Measurements from ENCODE around the gene SYT11.

DNA sequence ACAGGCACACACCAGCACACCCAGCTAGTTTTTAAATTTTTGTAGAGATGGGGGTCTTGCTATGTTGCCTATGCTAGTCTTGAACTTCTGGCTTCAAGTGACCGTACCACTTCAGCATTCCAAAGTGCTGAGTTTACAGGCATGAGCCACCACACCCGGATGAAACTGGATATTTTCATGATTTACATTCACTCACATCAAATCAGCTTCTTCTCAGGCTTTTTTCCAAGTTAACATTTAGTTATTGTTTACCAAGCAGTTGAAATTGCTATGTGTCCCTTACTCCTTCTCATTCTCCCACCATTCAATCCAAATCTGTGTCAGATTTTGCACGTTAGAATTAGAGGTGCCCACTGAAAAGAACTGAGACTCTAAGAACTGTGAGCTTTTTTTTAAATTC lies 33.4 kb downstream of the SYT11 start:
- TF ChIP-seq, protein P1, sequence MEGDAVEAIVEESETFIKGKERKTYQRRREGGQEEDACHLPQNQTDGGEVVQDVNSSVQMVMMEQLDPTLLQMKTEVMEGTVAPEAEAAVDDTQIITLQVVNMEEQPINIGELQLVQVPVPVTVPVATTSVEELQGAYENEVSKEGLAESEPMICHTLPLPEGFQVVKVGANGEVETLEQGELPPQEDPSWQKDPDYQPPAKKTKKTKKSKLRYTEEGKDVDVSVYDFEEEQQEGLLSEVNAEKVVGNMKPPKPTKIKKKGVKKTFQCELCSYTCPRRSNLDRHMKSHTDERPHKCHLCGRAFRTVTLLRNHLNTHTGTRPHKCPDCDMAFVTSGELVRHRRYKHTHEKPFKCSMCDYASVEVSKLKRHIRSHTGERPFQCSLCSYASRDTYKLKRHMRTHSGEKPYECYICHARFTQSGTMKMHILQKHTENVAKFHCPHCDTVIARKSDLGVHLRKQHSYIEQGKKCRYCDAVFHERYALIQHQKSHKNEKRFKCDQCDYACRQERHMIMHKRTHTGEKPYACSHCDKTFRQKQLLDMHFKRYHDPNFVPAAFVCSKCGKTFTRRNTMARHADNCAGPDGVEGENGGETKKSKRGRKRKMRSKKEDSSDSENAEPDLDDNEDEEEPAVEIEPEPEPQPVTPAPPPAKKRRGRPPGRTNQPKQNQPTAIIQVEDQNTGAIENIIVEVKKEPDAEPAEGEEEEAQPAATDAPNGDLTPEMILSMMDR (IDR thresholded peaks at IDR 0.05): no peak
- no peak for TF ChIP-seq ZFX (IDR thresholded peaks at IDR 0.05; ENCODE audit: borderline replicate concordance)

All from 22Rv1 (cell line).